Measurements from ENCODE around the gene ZNF860.
"Not testable (repeated sequence)": the region's sequence is repeated elsewhere in the genome, so short reads cannot be mapped to it uniquely, and the experiment has no call there.

The ZNF860 gene

DNA sequence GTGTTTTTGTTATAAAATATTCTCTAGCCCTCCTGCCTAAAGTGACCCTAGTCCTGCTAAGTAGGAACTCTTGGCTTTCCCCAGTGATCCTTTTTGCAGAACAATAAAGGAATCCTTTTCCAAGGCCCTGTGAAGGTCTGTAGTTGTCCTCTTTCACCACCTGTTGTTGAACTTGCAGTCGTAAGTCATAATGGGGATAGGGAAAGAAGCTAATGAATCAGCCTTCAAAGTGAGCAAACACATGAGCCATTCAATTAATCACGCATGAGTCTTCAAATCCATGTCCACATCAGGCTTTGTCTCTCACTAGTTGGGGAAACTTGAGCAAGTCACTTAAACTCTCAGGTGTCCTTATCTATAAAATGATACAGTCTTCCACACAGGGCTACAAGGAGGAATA is 27.6 kb downstream of the ZNF860 start:
- H3K4me3 ChIP-seq (ENCODE audit: low read depth in 1 of 2, low read length in 1 of 2), result no peak overlapping the region
- TF ChIP-seq, protein P1, sequence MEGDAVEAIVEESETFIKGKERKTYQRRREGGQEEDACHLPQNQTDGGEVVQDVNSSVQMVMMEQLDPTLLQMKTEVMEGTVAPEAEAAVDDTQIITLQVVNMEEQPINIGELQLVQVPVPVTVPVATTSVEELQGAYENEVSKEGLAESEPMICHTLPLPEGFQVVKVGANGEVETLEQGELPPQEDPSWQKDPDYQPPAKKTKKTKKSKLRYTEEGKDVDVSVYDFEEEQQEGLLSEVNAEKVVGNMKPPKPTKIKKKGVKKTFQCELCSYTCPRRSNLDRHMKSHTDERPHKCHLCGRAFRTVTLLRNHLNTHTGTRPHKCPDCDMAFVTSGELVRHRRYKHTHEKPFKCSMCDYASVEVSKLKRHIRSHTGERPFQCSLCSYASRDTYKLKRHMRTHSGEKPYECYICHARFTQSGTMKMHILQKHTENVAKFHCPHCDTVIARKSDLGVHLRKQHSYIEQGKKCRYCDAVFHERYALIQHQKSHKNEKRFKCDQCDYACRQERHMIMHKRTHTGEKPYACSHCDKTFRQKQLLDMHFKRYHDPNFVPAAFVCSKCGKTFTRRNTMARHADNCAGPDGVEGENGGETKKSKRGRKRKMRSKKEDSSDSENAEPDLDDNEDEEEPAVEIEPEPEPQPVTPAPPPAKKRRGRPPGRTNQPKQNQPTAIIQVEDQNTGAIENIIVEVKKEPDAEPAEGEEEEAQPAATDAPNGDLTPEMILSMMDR (IDR thresholded peaks at IDR 0.05), result no peak
- no peaks in the 10 kb centered on the region for H3K36me3 ChIP-seq
- no peak overlapping the region for H3K27ac ChIP-seq
- no peaks in the 10 kb centered on the region for H3K27me3 ChIP-seq
- no peaks in the 10 kb centered on the region for H3K4me1 ChIP-seq (ENCODE audit: control insufficient read depth in 1 of 2, insufficient read depth in 1 of 2, low read depth in 1 of 2, low read length in 1 of 2)
- no peaks in the 10 kb centered on the region for H3K9me3 ChIP-seq

- Histone ChIP-seq H3K27me3 (no peaks in the 10 kb centered on the region), H3K36me3 (no peaks in the 10 kb centered on the region), H3K9me3 (no peaks in the 10 kb centered on the region), H3K4me3 (ENCODE audit: low read depth in 1 of 2, low read length in 1 of 2) (no peak overlapping the region), H3K27ac (no peak overlapping the region), H3K4me1 (ENCODE audit: control insufficient read depth in 1 of 2, insufficient read depth in 1 of 2, low read depth in 1 of 2, low read length in 1 of 2) (no peaks in the 10 kb centered on the region)
- TF ChIP-seq, protein P1 (IDR thresholded peaks at IDR 0.05), result no peak
Observed at GRCh38 chr3:32009957-32010356, 28.4 kb downstream of the ZNF860 start.

- not testable (repeated sequence) for H3K36me3 ChIP-seq; H3K4me1 ChIP-seq (ENCODE audit: control insufficient read depth in 1 of 2, insufficient read depth in 1 of 2, low read depth in 1 of 2, low read length in 1 of 2); H3K9me3 ChIP-seq; H3K27ac ChIP-seq; H3K4me3 ChIP-seq (ENCODE audit: low read depth in 1 of 2, low read length in 1 of 2); H3K27me3 ChIP-seq
Observed at GRCh38 chr3:32010699-32011098, 29.1 kb downstream of the ZNF860 start.

DNA sequence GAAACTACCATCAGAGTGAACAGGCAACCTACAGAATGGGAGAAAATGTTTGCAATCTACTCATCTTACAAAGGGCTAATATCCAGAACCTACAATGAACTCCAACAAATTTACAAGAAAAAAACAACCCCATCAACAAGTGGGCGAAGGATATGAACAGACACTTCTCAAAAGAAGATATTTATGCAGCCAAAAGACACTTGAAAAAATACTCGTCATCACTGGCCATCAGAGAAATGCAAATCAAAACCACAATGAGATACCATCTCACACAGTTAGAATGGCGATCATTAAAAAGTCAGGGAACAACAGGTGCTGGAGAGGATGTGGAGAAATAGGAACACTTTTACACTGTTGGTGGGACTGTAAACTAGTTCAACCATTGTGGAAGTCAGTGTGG is 34.1 kb downstream of the ZNF860 start:
- not testable (repeated sequence) for H3K4me3 ChIP-seq (ENCODE audit: low read depth in 1 of 2, low read length in 1 of 2); H3K27me3 ChIP-seq; H3K9me3 ChIP-seq; H3K4me1 ChIP-seq (ENCODE audit: control insufficient read depth in 1 of 2, insufficient read depth in 1 of 2, low read depth in 1 of 2, low read length in 1 of 2); H3K36me3 ChIP-seq; H3K27ac ChIP-seq

- no peak overlapping the region for H3K27ac ChIP-seq
- no peaks in the 10 kb centered on the region for H3K4me1 ChIP-seq (ENCODE audit: control insufficient read depth in 1 of 2, insufficient read depth in 1 of 2, low read depth in 1 of 2, low read length in 1 of 2)
- TF ChIP-seq, protein P1 (IDR thresholded peaks at IDR 0.05), result no peak
Observed at GRCh38 chr3:32017286-32017685, 35.7 kb downstream of the ZNF860 start.

GRCh38 chr3:32018757-32019564 is 37.4 kb downstream of the ZNF860 start:
- H3K27me3 ChIP-seq, result no peaks in the 10 kb centered on the region
- H3K4me1 ChIP-seq (ENCODE audit: control insufficient read depth in 1 of 2, insufficient read depth in 1 of 2, low read depth in 1 of 2, low read length in 1 of 2), result no peaks in the 10 kb centered on the region
- no peak overlapping the region for H3K4me3 ChIP-seq (ENCODE audit: low read depth in 1 of 2, low read length in 1 of 2)
- no peaks in the 10 kb centered on the region for H3K9me3 ChIP-seq
- TF ChIP-seq, protein P1 (IDR thresholded peaks at IDR 0.05), result no peak
- no peaks in the 10 kb centered on the region for H3K36me3 ChIP-seq
- H3K27ac ChIP-seq, result no peak overlapping the region

More at GRCh38 chr3:32017286-32017685, 35.7 kb downstream of the ZNF860 start:
- Histone ChIP-seq H3K27me3 (no peaks in the 10 kb centered on the region), H3K9me3 (no peaks in the 10 kb centered on the region), H3K4me3 (ENCODE audit: low read depth in 1 of 2, low read length in 1 of 2) (no peak overlapping the region), H3K36me3 (no peaks in the 10 kb centered on the region)

All from neutrophil (primary cell).